ENCODE results near the gene NBPF3. TPM values are rescaled to one million over a fixed set of nuclear protein-coding genes. Genes with fewer than 3 reads are reported as not detected.
"Not testable (repeated sequence)": the region's sequence is repeated elsewhere in the genome, so short reads cannot be mapped to it uniquely, and the experiment has no call there.

NBPF3 gene
- polyA plus RNA-seq, 4 donors: 11.6 to 23.1 (median 17.1) TPM

GRCh38 chr1:21517660-21518480 is 77.9 kb downstream of the NBPF3 start:
- DNase-seq (ENCODE audit: low read depth in 4 of 4, low spot score in 3 of 4): no peak

DNA sequence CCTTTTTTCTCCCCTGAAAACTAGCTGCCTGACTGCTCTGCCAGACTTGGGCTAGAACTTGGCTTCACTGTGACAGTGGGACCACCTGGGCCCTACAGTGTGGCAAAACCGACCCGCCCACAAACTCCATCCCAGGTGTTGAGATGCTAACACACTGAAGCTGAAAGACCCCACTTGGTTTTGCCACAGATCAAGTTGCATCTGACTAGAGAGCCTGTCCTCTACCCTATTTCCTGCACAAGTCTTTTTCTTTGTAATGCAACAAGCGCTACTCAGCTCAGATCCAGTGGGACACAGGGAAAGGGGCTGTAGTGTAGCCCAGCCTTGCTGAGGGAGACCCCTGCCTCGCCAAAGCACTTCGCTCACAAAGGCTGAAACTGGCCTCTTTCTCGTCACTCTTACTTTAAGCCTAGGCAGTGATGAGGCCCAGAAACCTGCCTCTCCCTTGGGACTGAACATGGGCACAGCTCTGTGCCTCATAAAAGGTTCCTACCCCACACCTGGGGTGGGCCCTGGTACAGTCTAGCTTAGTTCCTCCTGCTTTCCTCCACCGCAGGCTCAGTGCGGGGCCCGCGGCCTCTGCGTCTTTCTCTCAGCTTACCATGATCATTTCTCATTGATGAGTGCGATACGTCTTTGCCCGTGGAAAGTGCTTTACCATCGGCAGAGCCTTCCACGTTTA is 79.0 kb downstream of the NBPF3 start:
- DNase-seq (ENCODE audit: low read depth in 4 of 4, low spot score in 3 of 4): no peak

DNA sequence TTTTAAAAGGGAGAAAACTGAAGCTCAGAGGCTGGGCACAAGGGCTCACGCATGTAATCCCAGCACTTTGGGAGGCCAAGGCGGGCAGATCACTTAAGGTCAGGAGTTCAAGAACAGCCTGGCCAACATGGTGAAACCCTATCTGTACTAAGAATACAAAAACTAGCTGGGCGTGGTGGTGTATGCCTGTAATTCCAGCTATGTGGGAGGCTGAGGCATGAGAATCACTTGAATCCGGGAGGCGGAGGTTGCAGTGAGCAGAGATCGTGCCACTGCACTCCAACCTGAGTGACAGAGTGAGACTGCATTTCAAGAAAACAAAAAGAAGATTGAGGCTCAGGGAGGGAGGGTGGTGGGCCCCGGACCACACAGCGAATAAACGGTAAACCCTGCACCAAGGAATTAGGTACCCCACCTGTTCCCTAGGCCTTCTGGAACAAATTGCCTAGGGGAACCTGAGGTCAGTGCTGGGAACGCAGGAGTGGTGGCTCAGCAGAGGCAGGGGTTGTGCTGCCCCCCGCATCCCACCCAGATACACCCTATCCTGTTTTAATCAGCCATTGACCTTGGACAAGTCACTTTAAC is 79.6 kb downstream of the NBPF3 start:
- DNase-seq (ENCODE audit: low read depth in 4 of 4, low spot score in 3 of 4): not testable (repeated sequence)

GRCh38 chr1:21520899-21521716 is 81.2 kb downstream of the NBPF3 start:
- no peak for DNase-seq (ENCODE audit: low read depth in 4 of 4, low spot score in 3 of 4)

DNA sequence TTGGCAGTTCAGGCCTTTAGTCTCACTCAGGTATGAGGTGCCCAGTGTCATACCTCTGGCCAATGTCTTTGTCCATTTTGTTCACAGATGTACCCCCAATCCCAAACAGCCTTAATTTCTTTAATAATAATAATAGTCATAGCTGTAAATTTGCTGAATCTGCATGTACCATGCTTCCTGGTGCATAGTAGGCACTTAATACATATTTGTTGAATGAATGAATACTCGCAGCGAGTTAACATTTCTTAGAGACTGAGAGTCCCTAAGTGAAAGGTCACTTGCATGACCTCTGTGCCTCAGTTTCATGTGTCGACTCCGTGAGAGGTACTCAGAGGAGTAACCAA is 81.8 kb downstream of the NBPF3 start:
- no peak for DNase-seq (ENCODE audit: low read depth in 4 of 4, low spot score in 3 of 4)

DNA sequence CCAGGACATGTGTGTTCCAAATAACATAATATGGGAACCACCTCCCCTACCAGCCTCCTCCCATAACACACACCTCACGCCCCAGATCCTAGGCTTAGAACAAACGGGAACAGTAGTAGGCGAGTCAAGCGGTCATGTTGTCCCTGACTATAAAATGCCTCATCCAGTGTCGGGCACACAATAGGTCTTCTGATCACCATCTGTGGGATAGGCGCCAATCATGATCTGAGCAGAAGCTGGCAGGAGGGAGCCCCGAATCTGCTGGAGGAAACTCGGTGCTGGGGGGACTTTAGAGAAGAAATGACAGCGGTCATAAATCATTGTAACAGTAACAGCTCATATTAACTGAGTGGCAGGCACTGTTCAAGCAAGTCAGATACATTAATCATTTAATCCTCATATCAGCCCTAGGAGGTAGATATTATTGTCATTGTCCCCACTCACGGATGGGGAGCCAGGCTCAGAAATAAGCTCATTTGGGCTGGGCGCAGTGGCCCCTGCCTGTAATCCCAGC is 82.6 kb downstream of the NBPF3 start:
- no peak for DNase-seq (ENCODE audit: low read depth in 4 of 4, low spot score in 3 of 4)

- no peak for DNase-seq (ENCODE audit: low read depth in 4 of 4, low spot score in 3 of 4)
Measured at GRCh38 chr1:21523297-21523813, 83.4 kb downstream of the NBPF3 start.

DNA sequence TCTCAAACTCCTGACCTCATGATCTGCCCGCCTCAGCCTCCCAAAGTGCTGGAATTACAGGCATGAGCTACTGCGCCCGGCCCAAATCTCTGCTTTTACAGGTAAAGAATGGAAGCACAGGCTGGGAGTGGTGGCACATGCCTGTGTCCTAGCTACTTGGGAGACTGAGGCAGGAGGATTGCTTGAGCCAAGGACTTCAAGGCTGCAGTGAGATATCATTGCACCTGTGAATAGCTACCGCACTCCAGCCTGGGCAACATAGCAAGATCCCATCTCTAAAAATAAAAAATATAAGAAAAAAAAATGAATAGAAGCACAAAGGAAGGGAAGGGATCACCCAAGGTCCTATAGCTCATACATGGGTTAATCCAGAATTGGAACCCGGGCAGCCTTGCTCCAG is 84.3 kb downstream of the NBPF3 start:
- DNase-seq (ENCODE audit: low read depth in 4 of 4, low spot score in 3 of 4): no peak

GRCh38 chr1:21524686-21525339 is 84.9 kb downstream of the NBPF3 start:
- DNase-seq (ENCODE audit: low read depth in 4 of 4, low spot score in 3 of 4): no peak

DNA sequence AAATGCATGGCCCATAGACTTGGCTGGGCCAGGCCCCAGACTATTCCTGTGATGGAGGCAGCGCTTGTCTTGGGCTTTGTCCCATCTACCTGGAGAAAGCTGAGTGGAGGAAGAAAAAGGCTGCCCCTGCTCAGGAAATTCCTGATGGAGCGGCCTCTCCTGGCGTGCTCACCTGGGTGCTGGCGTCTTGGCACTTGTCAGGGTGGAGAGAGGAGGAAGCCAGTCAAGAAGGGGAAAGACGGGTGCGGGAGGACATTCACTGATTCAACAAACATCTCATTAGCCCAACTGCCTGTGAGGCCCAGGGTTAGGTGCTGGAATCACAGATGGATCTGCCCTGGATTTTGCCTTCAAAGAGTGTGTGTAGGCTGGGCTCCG is 85.4 kb downstream of the NBPF3 start:
- DNase-seq (ENCODE audit: low read depth in 4 of 4, low spot score in 3 of 4): no peak

GRCh38 chr1:21526441-21526840 is 86.5 kb downstream of the NBPF3 start:
- DNase-seq (ENCODE audit: low read depth in 4 of 4, low spot score in 3 of 4): no peak

- DNase-seq (ENCODE audit: low read depth in 4 of 4, low spot score in 3 of 4): no peak
Measured at GRCh38 chr1:21530368-21531016, 90.6 kb downstream of the NBPF3 start.

DNA sequence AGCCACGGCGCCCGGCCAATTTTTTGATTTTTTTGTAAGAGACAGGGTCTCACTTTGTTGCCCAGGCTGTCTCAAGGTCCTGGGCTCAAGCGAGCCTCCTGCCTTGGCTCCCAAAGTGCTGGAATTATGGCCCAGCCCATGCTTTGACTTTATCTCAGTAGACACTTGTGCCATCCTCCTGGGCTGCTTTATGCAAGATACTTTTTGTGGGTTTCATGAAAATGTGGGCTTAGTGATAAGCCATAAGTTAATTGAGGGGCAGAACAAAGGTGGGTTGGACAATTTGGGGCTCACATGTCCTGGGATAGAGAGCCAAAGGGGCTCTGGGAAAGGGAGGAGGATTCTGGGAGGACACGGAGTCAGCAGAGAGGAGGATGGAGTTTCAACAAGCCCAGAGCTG is 91.3 kb downstream of the NBPF3 start:
- DNase-seq (ENCODE audit: low read depth in 4 of 4, low spot score in 3 of 4): no peak

DNA sequence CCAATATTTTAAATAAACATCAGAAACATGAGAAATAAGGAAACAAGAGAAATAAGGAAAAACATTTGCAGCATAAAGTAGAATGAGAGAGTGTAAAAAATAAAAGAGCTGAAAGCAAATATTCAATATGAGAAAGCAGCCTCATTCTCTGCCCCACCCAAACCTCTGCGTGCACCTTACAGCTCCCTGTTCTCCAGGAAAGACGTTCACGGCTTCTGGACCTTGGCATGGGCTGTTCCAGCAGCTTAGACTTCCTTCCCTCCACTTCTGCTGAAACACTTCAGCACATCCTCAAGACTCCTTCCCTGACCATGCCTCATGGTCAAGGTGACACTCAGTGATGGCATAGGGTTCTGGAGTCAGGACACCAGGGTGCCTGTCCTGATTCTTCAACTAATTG is 92.6 kb downstream of the NBPF3 start:
- no peak for DNase-seq (ENCODE audit: low read depth in 4 of 4, low spot score in 3 of 4)

GRCh38 chr1:21532992-21533534 is 93.1 kb downstream of the NBPF3 start:
- DNase-seq (ENCODE audit: low read depth in 4 of 4, low spot score in 3 of 4): no peak

- no peak for DNase-seq (ENCODE audit: low read depth in 4 of 4, low spot score in 3 of 4)
Measured at GRCh38 chr1:21534146-21534545, 94.2 kb downstream of the NBPF3 start.

Measured in left renal pelvis (tissue), 4 donors.